GM04504 (cell line): Measurements from ENCODE around the gene ACVR1B.

Experiments
- DNase-seq: peaks from one replicate; pipeline ENCODE4 v3.0.0-alpha.2; 2012; ENCODE audit warnings: low read depth

Gene ACVR1B

GRCh38 chr12:51943346-51943745, 8.2 kb upstream of the ACVR1B start:
- DNase-seq: no peak

GRCh38 chr12:51944608-51945233, 6.8 kb upstream of the ACVR1B start:
- no peak for DNase-seq

- no peak for DNase-seq
These were observed 4.1 kb upstream of the ACVR1B start for GRCh38 chr12:51947246-51947996.

- no peak for DNase-seq
These were observed 3.4 kb upstream of the ACVR1B start for GRCh38 chr12:51948066-51948465.

- no peak for DNase-seq
These were observed 2.0 kb upstream of the ACVR1B start for GRCh38 chr12:51949342-51950030.

GRCh38 chr12:51950682-51951198, 759 bp upstream of the ACVR1B start:
- no peak for DNase-seq

GRCh38 chr12:51951843-51952722, 584 bp downstream of the ACVR1B start:
- no peak for DNase-seq

- DNase-seq: no peak
These were observed 1.6 kb downstream of the ACVR1B start for GRCh38 chr12:51953089-51953488.

- no peak for DNase-seq
These were observed 2.4 kb downstream of the ACVR1B start for GRCh38 chr12:51953864-51954263.

GRCh38 chr12:51954561-51955361, 3.3 kb downstream of the ACVR1B start:
- DNase-seq: no peak

GRCh38 chr12:51955702-51956101, 4.2 kb downstream of the ACVR1B start:
- no peak for DNase-seq

- no peak for DNase-seq
These were observed 7.0 kb downstream of the ACVR1B start for GRCh38 chr12:51958542-51958941.

- no peak for DNase-seq
These were observed 7.7 kb downstream of the ACVR1B start for GRCh38 chr12:51959211-51959610.

GRCh38 chr12:51959921-51960320, 8.4 kb downstream of the ACVR1B start:
- no peak for DNase-seq

GRCh38 chr12:51960488-51960887, 9.0 kb downstream of the ACVR1B start:
- no peak for DNase-seq

- no peak for DNase-seq
These were observed 9.4 kb downstream of the ACVR1B start for GRCh38 chr12:51960890-51961289.

GRCh38 chr12:51961834-51962233, 10.3 kb downstream of the ACVR1B start:
- DNase-seq: no peak

GRCh38 chr12:51962737-51963136, 11.2 kb downstream of the ACVR1B start:
- no peak for DNase-seq

- DNase-seq: no peak
These were observed 12.0 kb downstream of the ACVR1B start for GRCh38 chr12:51963477-51963876.

- DNase-seq: no peak
These were observed 18.1 kb downstream of the ACVR1B start for GRCh38 chr12:51969643-51970042.
